OCI-LY7 (cell line): ENCODE results near the gene NTMT1. TPM values are rescaled to one million over a fixed set of nuclear protein-coding genes. Genes with fewer than 3 reads are reported as not detected.

ENCODE experiments used
- BruUV-seq: library from RNA; stranded (reverse); fragments of 400-500 nt; replicated peaks from 2 replicates; lab custom pipeline; 2021; lab: Mats Ljungman, UMichigan
- CTCF ChIA-PET: fragments of 300-600 bp; sonication (Branson Sonifier 250); formaldehyde crosslinking; loops from one replicate; lab custom pipeline; 2022; ENCODE audit warnings: antibody characterized with exemption; ENCODE audit not compliant: unreplicated experiment; lab: Charles Lee
- POLR2A ChIA-PET: fragments of 300-600 bp; sonication (Branson Sonifier 250); formaldehyde crosslinking; loops from one replicate; lab custom pipeline; 2022; ENCODE audit warnings: antibody characterized with exemption; lab: Charles Lee
- DNase-seq: peaks from one replicate; pipeline ENCODE4 v3.0.0-alpha.2; 2015; ENCODE audit warnings: low spot score
- H2AFZ ChIP-seq: fragments of 200-600 bp; sonication (generic), shearing (Covaris generic); 2 replicates; pipeline ENCODE4 v1.6.1; 2014; ENCODE audit warnings: mild to moderate bottlenecking, antibody characterized with exemption, low read length, moderate library complexity
- H3K27ac ChIP-seq: fragments of 200-600 bp; sonication (generic); 2 replicates; pipeline ENCODE4 v1.5.1; 2014; ENCODE audit warnings: mixed run types, low read depth, mild to moderate bottlenecking, moderate library complexity, low read length, inconsistent platforms; ENCODE audit not compliant: poor library complexity, severe bottlenecking
- H3K36me3 ChIP-seq: fragments of 200-600 bp; sonication (generic); 2 replicates; pipeline ENCODE4 v1.6.1; 2014; ENCODE audit warnings: mild to moderate bottlenecking, antibody characterized with exemption, low read length, moderate library complexity, mixed read lengths; ENCODE audit not compliant: insufficient read depth
- H3K4me1 ChIP-seq: fragments of 200-600 bp; sonication (generic); 2 replicates; pipeline ENCODE4 v1.5.1; 2014; ENCODE audit warnings: mild to moderate bottlenecking, low read length; ENCODE audit not compliant: insufficient read depth, poor library complexity, severe bottlenecking
- H3K4me2 ChIP-seq: fragments of 200-600 bp; sonication (generic); 2 replicates; pipeline ENCODE4 v1.6.1; 2014; ENCODE audit warnings: mild to moderate bottlenecking, low read length
- H3K4me3 ChIP-seq: fragments of 200-600 bp; sonication (generic); 2 replicates; pipeline ENCODE4 v1.5.1; 2014; ENCODE audit warnings: mild to moderate bottlenecking, low read depth, low read length; ENCODE audit not compliant: poor library complexity, severe bottlenecking
- H3K79me2 ChIP-seq: fragments of 200-600 bp; sonication (generic); 2 replicates; pipeline ENCODE4 v1.6.1; 2016; ENCODE audit warnings: low read depth, mild to moderate bottlenecking, low read length, moderate library complexity, mixed read lengths; ENCODE audit not compliant: insufficient read depth
- H3K9me2 ChIP-seq: fragments of 200-600 bp; sonication (generic); 2 replicates; pipeline ENCODE4 v1.6.1; 2016; ENCODE audit warnings: mild to moderate bottlenecking, low read length, mixed read lengths; ENCODE audit not compliant: insufficient read depth
- H3K9me3 ChIP-seq: fragments of 200-600 bp; sonication (generic); 2 replicates; pipeline ENCODE4 v1.6.1; 2014; ENCODE audit warnings: mild to moderate bottlenecking, mixed run types, low read length, mixed read lengths
- H4K20me1 ChIP-seq: fragments of 200-600 bp; sonication (generic); 2 replicates; pipeline ENCODE4 v1.6.1; 2014; ENCODE audit warnings: mild to moderate bottlenecking, antibody characterized with exemption, low read length, moderate library complexity, mixed read lengths; ENCODE audit not compliant: insufficient read depth
- CTCF ChIP-seq: fragments of 200-600 bp; sonication (generic); conservative IDR thresholded peaks from 2 replicates; pipeline ENCODE4 v1.5.1; 2014; ENCODE audit warnings: mild to moderate bottlenecking, antibody characterized with exemption, low read length, moderate library complexity, mixed read lengths
- EZH2phosphoT487 ChIP-seq: fragments of 200-600 bp; sonication (generic); IDR thresholded peaks from 2 replicates; pipeline ENCODE4 v1.6.1; 2018; ENCODE audit warnings: low read depth, borderline replicate concordance, mild to moderate bottlenecking, mixed run types, antibody characterized with exemption, low read length, moderate library complexity, mixed read lengths
- intact Hi-C: fragments of 100-400 bp; cut with micrococcal nuclease; formaldehyde crosslinking; loops from one replicate; pipeline ENCODE4 v1.10.0; 2022; ENCODE audit not compliant: unreplicated experiment
- total RNA-seq, 2 experiments: library from RNA; depleted of rRNA in 1 of 2; stranded (reverse); fragments of >200 nt in 1 of 2; shearing (Covaris generic) in 1 of 2; gene quantifications; 2 replicates each; pipeline ENCODE4 v1.2.3, GENCODE V29; 2014 to 2022

The NTMT1 gene
- total RNA-seq, 2 experiments from 2014 or later, result 46.6 to 59.8 TPM

GRCh38 chr9:129626625-129627284 lies 792 bp downstream of the NTMT1 start:
- H2AFZ ChIP-seq, result 0 out of 2 replicates have a peak overlapping the region, but pooled peaks have one; percentile 63
- H3K4me3 ChIP-seq, result peak overlapping the region; percentile 92
- no peaks in the 10 kb centered on the region for H3K9me3 ChIP-seq
- peaks cover 44% of the 10 kb centered on the region for H3K4me1 ChIP-seq
- H3K9me2 ChIP-seq, result no peaks in the 10 kb centered on the region
- ChIA-PET POLR2A (interaction anchor here (0.7 kb wide), 1 partner anchor 455 kb away, joined by 3 read pairs; no protein-coding TSS in a partner anchor), CTCF (no interaction called here)
- intact Hi-C loops, result loop anchor here (5.0 kb wide), 1 partner anchor 449 kb away; the partner anchor contains the start of gene IER5L
- no TSS peak for BruUV-seq
- peak overlapping the region; percentile 73 for H3K27ac ChIP-seq
- peak overlapping the region; percentile 88 for H3K4me2 ChIP-seq
- peaks cover 36% of the 10 kb centered on the region for H4K20me1 ChIP-seq
- peak; percentile 62 for DNase-seq
- peaks cover 56% of the 10 kb centered on the region for H3K79me2 ChIP-seq
- peaks cover 46% of the 10 kb centered on the region for H3K36me3 ChIP-seq
- TF ChIP-seq EZH2phosphoT487 (no peak), CTCF (no peak)

GRCh38 chr9:129627556-129628440 lies 1.8 kb downstream of the NTMT1 start:
- intact Hi-C loops, result loop anchor here (5.0 kb wide), 1 partner anchor 450 kb away; the partner anchor contains the start of gene IER5L
- Histone ChIP-seq H3K4me1 (peaks cover 44% of the 10 kb centered on the region), H2AFZ (no peak overlapping the region), H3K27ac (peak overlapping the region; percentile 73), H3K4me3 (peak overlapping the region; percentile 92), H3K36me3 (peaks cover 57% of the 10 kb centered on the region), H4K20me1 (peaks cover 40% of the 10 kb centered on the region), H3K9me2 (no peaks in the 10 kb centered on the region), H3K4me2 (peak overlapping the region; percentile 88), H3K79me2 (peaks cover 67% of the 10 kb centered on the region), H3K9me3 (no peaks in the 10 kb centered on the region)
- BruUV-seq, result no TSS peak
- TF ChIP-seq CTCF, result no peak
- TF ChIP-seq EZH2phosphoT487, result no peak
- CTCF ChIA-PET, result no interaction called here
- no peak for DNase-seq
- POLR2A ChIA-PET, result no interaction called here
